GM12878 (cell line): ENCODE measurements around the gene IRX4. TPM values are rescaled to one million over a fixed set of nuclear protein-coding genes. Genes with fewer than 3 reads are reported as not detected.

Experiments used
- ATAC-seq: fragments of 200-7000 bp; cut with Tn5 transposase; 3 replicates; pipeline ENCODE4 v1.9.1; 2020; ENCODE audit warnings: mild to moderate bottlenecking, moderate library complexity
- BruUV-seq: library from RNA; stranded (reverse); fragments of 400-500 nt; replicated peaks from 2 replicates; lab custom pipeline; 2021; lab: Mats Ljungman, UMichigan
- CTCF ChIA-PET: fragments of 300-600 bp; sonication (Branson Sonifier 250); formaldehyde crosslinking; extraction: SDS; loops from one replicate; lab custom pipeline; 2021; ENCODE audit warnings: inconsistent platforms; lab: Yijun Ruan, JAX
- POLR2A ChIA-PET: fragments of 350-600 bp; formaldehyde crosslinking; extraction: SDS; loops from one replicate; lab custom pipeline; 2021; ENCODE audit warnings: inconsistent platforms; lab: Charles Lee
- RAD21 ChIA-PET: fragments of 300-600 bp; sonication (Branson Sonifier 250); formaldehyde crosslinking; loops from one replicate; lab custom pipeline; 2023; ENCODE audit warnings: antibody characterized with exemption; ENCODE audit not compliant: unreplicated experiment; lab: Charles Lee
- SMC1A ChIA-PET: fragments of 300-600 bp; sonication (Branson Sonifier 250); formaldehyde crosslinking; loops from one replicate; lab custom pipeline; 2023; ENCODE audit not compliant: unreplicated experiment, uncharacterized antibody; lab: Charles Lee
- DNase-seq: peaks from one replicate; pipeline ENCODE4 v3.0.0-alpha.2; 2011; ENCODE audit warnings: low read depth, low spot score
- FAIRE-seq: peaks from 3 replicates; lab custom pipeline; 2011; peaks lifted over from hg19 to GRCh38; lab: Jason Lieb, UNC
- H2AFZ ChIP-seq: 2 replicates; pipeline ENCODE4 v1.6.0; 2011; ENCODE audit warnings: low read depth, low read length, control low read depth; ENCODE audit not compliant: control insufficient read depth
- H3K27ac ChIP-seq: 2 replicates; pipeline ENCODE4 v1.5.1; 2011; ENCODE audit warnings: control low read depth; ENCODE audit not compliant: control insufficient read depth, insufficient read depth
- H3K27me3 ChIP-seq, 2 experiments: replicated peaks in 1 of 2; 2 replicates each; pipeline versions ENCODE4 v1.6.0 to v1.6.1; 2011; ENCODE audit warnings: low read length in 1 of 2; ENCODE audit not compliant: control insufficient read depth in 2 of 2, insufficient read depth in 2 of 2
- H3K36me3 ChIP-seq, 2 experiments: 2 replicates each; pipeline ENCODE4 v1.5.1; 2011; ENCODE audit warnings: low read length in 1 of 2; ENCODE audit not compliant: control insufficient read depth in 2 of 2, insufficient read depth in 2 of 2
- H3K4me1 ChIP-seq: 2 replicates; pipeline ENCODE4 v1.6.1; 2011; ENCODE audit warnings: mild to moderate bottlenecking, low read length, moderate library complexity, mixed read lengths; ENCODE audit not compliant: control insufficient read depth, insufficient read depth
- H3K4me2 ChIP-seq: 2 replicates; pipeline ENCODE4 v1.6.0; 2011; ENCODE audit warnings: control low read depth; ENCODE audit not compliant: control insufficient read depth, insufficient read depth
- H3K4me3 ChIP-seq: fragments of 200-600 bp; sonication (generic); 2 replicates; pipeline ENCODE4 v1.5.1; 2016
- H3K79me2 ChIP-seq: 2 replicates; pipeline ENCODE4 v1.6.0; 2011; ENCODE audit warnings: low read length; ENCODE audit not compliant: control insufficient read depth, insufficient read depth
- H3K9ac ChIP-seq: 2 replicates; pipeline ENCODE4 v1.8.0; 2011; ENCODE audit warnings: low read length, control low read depth, mixed read lengths; ENCODE audit not compliant: control insufficient read depth, insufficient read depth
- H3K9me3 ChIP-seq: replicated peaks from 3 replicates; pipeline ENCODE4 v1.5.1; 2011; ENCODE audit warnings: mild to moderate bottlenecking, low read length; ENCODE audit not compliant: control insufficient read depth, insufficient read depth
- H4K20me1 ChIP-seq: 2 replicates; pipeline ENCODE4 v1.6.0; 2011; ENCODE audit not compliant: control insufficient read depth, insufficient read depth
- EP300 ChIP-seq, 2 experiments: fragments of 150-350 bp in 1 of 2; IDR thresholded peaks; 2 replicates each; pipeline ENCODE4 v1.6.1; 2011 to 2012; ENCODE audit warnings: low read depth in 2 of 2, low read length in 2 of 2, borderline replicate concordance in 1 of 2, improper control_type of control experiment in 1 of 2, inconsistent platforms in 1 of 2; ENCODE audit not compliant: control insufficient read depth in 1 of 2
- FOXK2 ChIP-seq: fragments of 450-650 bp; IDR thresholded peaks from 2 replicates; pipeline ENCODE4 v1.6.1; 2017; ENCODE audit warnings: mild to moderate bottlenecking, moderate library complexity
- GABPA ChIP-seq: IDR thresholded peaks from 2 replicates; pipeline ENCODE4 v1.6.1; 2014; ENCODE audit warnings: antibody characterized with exemption, low read depth, mild to moderate bottlenecking, inconsistent platforms
- NFIC ChIP-seq: IDR thresholded peaks from 2 replicates; pipeline ENCODE4 v1.6.1; 2012; ENCODE audit warnings: low read depth, mild to moderate bottlenecking, inconsistent platforms, low read length, moderate library complexity
- NR2C2 ChIP-seq: IDR thresholded peaks from 2 replicates; pipeline ENCODE4 v1.6.1; 2011; ENCODE audit warnings: borderline replicate concordance, low read depth; ENCODE audit not compliant: control insufficient read depth, insufficient read length
- SMC3 ChIP-seq: IDR thresholded peaks from 2 replicates; pipeline ENCODE4 v1.6.1; 2011; ENCODE audit warnings: low read length, improper control_type of control experiment, borderline replicate concordance
- ZNF384 ChIP-seq: IDR thresholded peaks from 2 replicates; pipeline ENCODE4 v1.6.1; 2012; ENCODE audit warnings: low read depth, mild to moderate bottlenecking, low read length, improper control_type of control experiment, borderline replicate concordance
- WGBS: methylation state at CpG from one replicate; pipeline ENCODE4 v1.1.6; 2016; ENCODE audit warnings: low lambda C conversion rate; ENCODE audit not compliant: insufficient replicate concordance, insufficient coverage; ENCODE audit errors: missing lambda C conversion rate; 5-methylcytosine and 5-hydroxymethylcytosine counted together
- in situ Hi-C: fragments of 300-500 bp; cut with MboI; formaldehyde crosslinking; loops from 9 replicates; pipeline ENCODE4 v1.14.3; 2018; ENCODE audit warnings: mixed read lengths
- intact Hi-C: fragments of 100-400 bp; cut with micrococcal nuclease; formaldehyde crosslinking; loops from one replicate; pipeline ENCODE4 v1.14.2; 2022; ENCODE audit not compliant: unreplicated experiment
- polyA plus RNA-seq, 11 experiments: library from polyadenylated mRNA; depleted of rRNA in 4 of 11; unstranded in 6 of 11; stranded (reverse) in 5 of 11; fragments of >200 nt; fragmentation: Nextera tagmentation in 4 of 11; fragmentation: Illumina TruSeq in 1 of 11; extraction: Ambion mirVana in 4 of 11; extraction: Trizol in 1 of 11; gene quantifications; 1 replicate in 1 of 11; 2 replicates in 10 of 11; pipeline versions ENCODE4 v1.2.1 to v1.2.3, GENCODE V29; 2011 to 2016; ENCODE audit warnings: inconsistent platforms in 2 of 11, missing spikeins in 2 of 11, low read depth in 1 of 11
- total RNA-seq, 4 experiments: library from RNA; depleted of rRNA in 3 of 4; stranded (reverse); fragments of >200 nt in 3 of 4; fragmentation: Illumina TruSeq in 1 of 4; extraction: Trizol in 1 of 4; gene quantifications; 2 replicates each; pipeline versions ENCODE4 v1.2.1 to v1.2.3, GENCODE V29; 2013 to 2021
- TF ChIP-seq, protein P1 (sequence below): IDR thresholded peaks from 2 replicates; pipeline ENCODE4 v1.6.1; 2011; ENCODE audit warnings: mild to moderate bottlenecking, low read depth, low read length, moderate library complexity; ENCODE audit not compliant: insufficient replicate concordance
- TF ChIP-seq, protein P2 (sequence below): IDR thresholded peaks from 2 replicates; pipeline ENCODE4 v1.6.1; 2012; ENCODE audit warnings: low read depth, low read length, improper control_type of control experiment
- TF ChIP-seq, protein P3 (sequence below): fragments of 450-650 bp; IDR thresholded peaks from 2 replicates; pipeline ENCODE4 v1.6.1; 2016; ENCODE audit warnings: mild to moderate bottlenecking, moderate library complexity, borderline replicate concordance
- TF ChIP-seq, protein P4 (sequence below): IDR thresholded peaks from 2 replicates; pipeline ENCODE4 v1.6.1; 2011; ENCODE audit warnings: low read depth, low read length, improper control_type of control experiment, borderline replicate concordance
- TF ChIP-seq, protein P5 (sequence below): fragments of 450-650 bp; formaldehyde crosslinking; IDR thresholded peaks from 2 replicates; pipeline ENCODE4 v1.4.0; 2020; ENCODE audit warnings: mild to moderate bottlenecking, moderate library complexity

IRX4 gene
- total and polyA plus RNA-seq, 10 of the 15 experiments (the other 5 are each of a cell fraction or from before 2014, with no cell fraction given): not detected

DNA sequence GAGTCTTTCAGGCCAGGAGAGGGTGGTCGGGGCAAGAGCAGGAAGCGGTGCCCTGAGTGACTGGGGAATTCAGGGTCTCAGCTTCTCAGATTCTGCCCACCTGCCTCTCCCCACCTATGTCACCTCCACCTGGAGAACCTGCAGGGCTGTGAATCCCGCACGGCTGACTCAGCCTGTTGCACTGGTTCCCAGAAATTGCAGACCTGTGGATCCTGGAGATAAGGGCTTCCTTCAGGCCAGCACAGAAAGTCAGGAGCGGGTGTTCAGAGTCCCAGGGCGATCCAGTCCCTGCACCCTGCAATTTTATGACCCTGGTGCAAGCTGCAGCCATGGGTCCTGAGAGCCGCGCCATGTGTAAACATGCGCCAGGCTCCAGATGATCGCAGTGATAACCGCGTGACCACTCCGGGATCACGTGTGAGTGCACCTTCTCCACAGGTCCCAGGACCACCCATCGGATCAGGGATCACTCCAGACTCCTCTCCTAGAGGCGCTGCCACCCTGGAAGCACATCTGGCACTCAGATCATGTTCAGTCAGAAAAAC lies 17.8 kb downstream of the IRX4 start:
- no TSS peak for BruUV-seq
- in situ Hi-C loops: no loop called here
- Histone ChIP-seq H3K79me2 (no peaks in the 10 kb centered on the region), H2AFZ (no peak overlapping the region), H3K36me3 (no peaks in the 10 kb centered on the region), H3K4me2 (no peak overlapping the region), H3K4me3 (no peak overlapping the region), H3K9ac (no peak overlapping the region), H4K20me1 (no peaks in the 10 kb centered on the region), H3K4me1 (no peaks in the 10 kb centered on the region), H3K9me3 (no peaks in the 10 kb centered on the region), H3K27me3 (no peaks in the 10 kb centered on the region; a peak in 2 of 4 replicates), H3K27ac (no peak overlapping the region)
- intact Hi-C loops: no loop called here
- POLR2A ChIA-PET: no interaction called here
- SMC1A ChIA-PET: no interaction called here
- DNase-seq: no peak
- no peak for FAIRE-seq
- WGBS: 53% methylated on average over 16 of the region's 16 CpGs
- RAD21 ChIA-PET: no interaction called here
- no peak for ATAC-seq
- CTCF ChIA-PET: no interaction called here
- TF ChIP-seq, protein P1, sequence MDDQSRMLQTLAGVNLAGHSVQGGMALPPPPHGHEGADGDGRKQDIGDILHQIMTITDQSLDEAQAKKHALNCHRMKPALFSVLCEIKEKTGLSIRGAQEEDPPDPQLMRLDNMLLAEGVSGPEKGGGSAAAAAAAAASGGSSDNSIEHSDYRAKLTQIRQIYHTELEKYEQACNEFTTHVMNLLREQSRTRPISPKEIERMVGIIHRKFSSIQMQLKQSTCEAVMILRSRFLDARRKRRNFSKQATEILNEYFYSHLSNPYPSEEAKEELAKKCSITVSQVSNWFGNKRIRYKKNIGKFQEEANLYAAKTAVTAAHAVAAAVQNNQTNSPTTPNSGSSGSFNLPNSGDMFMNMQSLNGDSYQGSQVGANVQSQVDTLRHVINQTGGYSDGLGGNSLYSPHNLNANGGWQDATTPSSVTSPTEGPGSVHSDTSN: no peak
- TF ChIP-seq, protein P2, sequence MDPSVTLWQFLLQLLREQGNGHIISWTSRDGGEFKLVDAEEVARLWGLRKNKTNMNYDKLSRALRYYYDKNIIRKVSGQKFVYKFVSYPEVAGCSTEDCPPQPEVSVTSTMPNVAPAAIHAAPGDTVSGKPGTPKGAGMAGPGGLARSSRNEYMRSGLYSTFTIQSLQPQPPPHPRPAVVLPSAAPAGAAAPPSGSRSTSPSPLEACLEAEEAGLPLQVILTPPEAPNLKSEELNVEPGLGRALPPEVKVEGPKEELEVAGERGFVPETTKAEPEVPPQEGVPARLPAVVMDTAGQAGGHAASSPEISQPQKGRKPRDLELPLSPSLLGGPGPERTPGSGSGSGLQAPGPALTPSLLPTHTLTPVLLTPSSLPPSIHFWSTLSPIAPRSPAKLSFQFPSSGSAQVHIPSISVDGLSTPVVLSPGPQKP: no peak
- TF ChIP-seq FOXK2 (no peak), NFIC (no peak), NR2C2 (no peak), GABPA (no peak), EP300 (IDR thresholded peaks at IDR 0.05; ENCODE audit: borderline replicate concordance in 1 of 2, control insufficient read depth in 1 of 2, low read depth in 2 of 2, low read length in 2 of 2) (no peak), ZNF384 (no peak), SMC3 (no peak)
- TF ChIP-seq, protein P3, sequence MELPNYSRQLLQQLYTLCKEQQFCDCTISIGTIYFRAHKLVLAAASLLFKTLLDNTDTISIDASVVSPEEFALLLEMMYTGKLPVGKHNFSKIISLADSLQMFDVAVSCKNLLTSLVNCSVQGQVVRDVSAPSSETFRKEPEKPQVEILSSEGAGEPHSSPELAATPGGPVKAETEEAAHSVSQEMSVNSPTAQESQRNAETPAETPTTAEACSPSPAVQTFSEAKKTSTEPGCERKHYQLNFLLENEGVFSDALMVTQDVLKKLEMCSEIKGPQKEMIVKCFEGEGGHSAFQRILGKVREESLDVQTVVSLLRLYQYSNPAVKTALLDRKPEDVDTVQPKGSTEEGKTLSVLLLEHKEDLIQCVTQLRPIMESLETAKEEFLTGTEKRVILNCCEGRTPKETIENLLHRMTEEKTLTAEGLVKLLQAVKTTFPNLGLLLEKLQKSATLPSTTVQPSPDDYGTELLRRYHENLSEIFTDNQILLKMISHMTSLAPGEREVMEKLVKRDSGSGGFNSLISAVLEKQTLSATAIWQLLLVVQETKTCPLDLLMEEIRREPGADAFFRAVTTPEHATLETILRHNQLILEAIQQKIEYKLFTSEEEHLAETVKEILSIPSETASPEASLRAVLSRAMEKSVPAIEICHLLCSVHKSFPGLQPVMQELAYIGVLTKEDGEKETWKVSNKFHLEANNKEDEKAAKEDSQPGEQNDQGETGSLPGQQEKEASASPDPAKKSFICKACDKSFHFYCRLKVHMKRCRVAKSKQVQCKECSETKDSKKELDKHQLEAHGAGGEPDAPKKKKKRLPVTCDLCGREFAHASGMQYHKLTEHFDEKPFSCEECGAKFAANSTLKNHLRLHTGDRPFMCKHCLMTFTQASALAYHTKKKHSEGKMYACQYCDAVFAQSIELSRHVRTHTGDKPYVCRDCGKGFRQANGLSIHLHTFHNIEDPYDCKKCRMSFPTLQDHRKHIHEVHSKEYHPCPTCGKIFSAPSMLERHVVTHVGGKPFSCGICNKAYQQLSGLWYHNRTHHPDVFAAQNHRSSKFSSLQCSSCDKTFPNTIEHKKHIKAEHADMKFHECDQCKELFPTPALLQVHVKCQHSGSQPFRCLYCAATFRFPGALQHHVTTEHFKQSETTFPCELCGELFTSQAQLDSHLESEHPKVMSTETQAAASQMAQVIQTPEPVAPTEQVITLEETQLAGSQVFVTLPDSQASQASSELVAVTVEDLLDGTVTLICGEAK: no peak
- TF ChIP-seq, protein P4, sequence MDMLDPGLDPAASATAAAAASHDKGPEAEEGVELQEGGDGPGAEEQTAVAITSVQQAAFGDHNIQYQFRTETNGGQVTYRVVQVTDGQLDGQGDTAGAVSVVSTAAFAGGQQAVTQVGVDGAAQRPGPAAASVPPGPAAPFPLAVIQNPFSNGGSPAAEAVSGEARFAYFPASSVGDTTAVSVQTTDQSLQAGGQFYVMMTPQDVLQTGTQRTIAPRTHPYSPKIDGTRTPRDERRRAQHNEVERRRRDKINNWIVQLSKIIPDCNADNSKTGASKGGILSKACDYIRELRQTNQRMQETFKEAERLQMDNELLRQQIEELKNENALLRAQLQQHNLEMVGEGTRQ: no peak
- TF ChIP-seq, protein P5, sequence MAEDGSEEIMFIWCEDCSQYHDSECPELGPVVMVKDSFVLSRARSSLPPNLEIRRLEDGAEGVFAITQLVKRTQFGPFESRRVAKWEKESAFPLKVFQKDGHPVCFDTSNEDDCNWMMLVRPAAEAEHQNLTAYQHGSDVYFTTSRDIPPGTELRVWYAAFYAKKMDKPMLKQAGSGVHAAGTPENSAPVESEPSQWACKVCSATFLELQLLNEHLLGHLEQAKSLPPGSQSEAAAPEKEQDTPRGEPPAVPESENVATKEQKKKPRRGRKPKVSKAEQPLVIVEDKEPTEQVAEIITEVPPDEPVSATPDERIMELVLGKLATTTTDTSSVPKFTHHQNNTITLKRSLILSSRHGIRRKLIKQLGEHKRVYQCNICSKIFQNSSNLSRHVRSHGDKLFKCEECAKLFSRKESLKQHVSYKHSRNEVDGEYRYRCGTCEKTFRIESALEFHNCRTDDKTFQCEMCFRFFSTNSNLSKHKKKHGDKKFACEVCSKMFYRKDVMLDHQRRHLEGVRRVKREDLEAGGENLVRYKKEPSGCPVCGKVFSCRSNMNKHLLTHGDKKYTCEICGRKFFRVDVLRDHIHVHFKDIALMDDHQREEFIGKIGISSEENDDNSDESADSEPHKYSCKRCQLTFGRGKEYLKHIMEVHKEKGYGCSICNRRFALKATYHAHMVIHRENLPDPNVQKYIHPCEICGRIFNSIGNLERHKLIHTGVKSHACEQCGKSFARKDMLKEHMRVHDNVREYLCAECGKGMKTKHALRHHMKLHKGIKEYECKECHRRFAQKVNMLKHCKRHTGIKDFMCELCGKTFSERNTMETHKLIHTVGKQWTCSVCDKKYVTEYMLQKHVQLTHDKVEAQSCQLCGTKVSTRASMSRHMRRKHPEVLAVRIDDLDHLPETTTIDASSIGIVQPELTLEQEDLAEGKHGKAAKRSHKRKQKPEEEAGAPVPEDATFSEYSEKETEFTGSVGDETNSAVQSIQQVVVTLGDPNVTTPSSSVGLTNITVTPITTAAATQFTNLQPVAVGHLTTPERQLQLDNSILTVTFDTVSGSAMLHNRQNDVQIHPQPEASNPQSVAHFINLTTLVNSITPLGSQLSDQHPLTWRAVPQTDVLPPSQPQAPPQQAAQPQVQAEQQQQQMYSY (CRISPR knock-in tag): no peak
